Neuron (in vitro differentiated cells): Measurements from ENCODE around the gene NTHL1.

Source experiments
- H2AFZ ChIP-seq: one replicate; pipeline ENCODE4 v1.6.1; 2013; ENCODE audit warnings: low read depth, mild to moderate bottlenecking, inconsistent platforms, low read length, moderate library complexity
- H3K27me3 ChIP-seq: one replicate; pipeline ENCODE4 v1.6.1; 2013; ENCODE audit warnings: low read length; ENCODE audit not compliant: insufficient read depth
- H3K36me3 ChIP-seq: one replicate; pipeline ENCODE4 v1.6.1; 2013; ENCODE audit warnings: low read length; ENCODE audit not compliant: insufficient read depth
- H3K4me1 ChIP-seq: one replicate; pipeline ENCODE4 v1.6.1; 2013; ENCODE audit warnings: low read length; ENCODE audit not compliant: insufficient read depth
- H3K4me3 ChIP-seq: 2 replicates; pipeline ENCODE4 v1.5.1; 2013; ENCODE audit warnings: mild to moderate bottlenecking, low read length, moderate library complexity
- H3K9me3 ChIP-seq: one replicate; pipeline ENCODE4 v1.6.1; 2013; ENCODE audit warnings: low read length

NTHL1 gene

DNA sequence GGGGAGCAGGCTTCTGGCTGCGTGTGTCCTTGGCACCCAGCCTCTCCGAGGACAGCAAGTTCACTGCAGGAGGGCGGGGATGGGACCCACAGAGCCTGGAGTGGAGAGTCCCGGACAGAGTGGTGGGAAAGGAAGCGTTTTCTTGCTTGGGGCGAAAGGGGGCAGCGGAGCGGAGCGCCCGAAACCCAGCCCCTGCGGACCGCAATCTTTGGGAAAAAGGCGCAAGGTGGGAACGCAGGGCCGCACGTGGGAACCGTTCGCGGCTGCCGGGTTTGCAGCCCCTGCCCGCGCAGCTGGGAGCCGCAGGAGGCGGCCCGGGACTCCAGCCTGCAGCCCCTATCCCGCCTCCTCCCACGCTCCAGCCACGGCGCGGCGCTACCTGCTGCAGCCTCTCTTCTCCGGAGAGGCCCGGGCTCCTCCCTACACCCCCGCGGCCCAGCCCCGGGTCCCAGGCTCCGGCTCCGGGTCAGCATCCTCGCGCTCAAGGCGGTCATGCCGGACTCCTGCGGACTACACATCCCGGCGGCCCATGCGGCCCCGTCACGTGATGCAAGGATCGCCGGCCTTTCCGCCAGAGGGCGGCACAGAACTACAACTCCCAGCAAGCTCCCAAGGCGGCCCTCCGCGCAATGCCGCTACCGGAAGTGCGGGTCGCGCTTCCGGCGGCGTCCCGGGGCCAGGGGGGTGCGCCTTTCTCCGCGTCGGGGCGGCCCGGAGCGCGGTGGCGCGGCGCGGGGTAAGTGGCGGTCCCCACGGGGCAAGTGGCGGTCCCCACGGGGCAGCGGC, at the start of gene NTHL1, which contains the start of gene TSC2:
Gene NTHL1, minus strand, starts transcription at position 505 of the 786 bp plus-strand sequence. Its CDS starts 11 bp downstream, at position 494.
Gene TSC2, plus strand, starts transcription at position 656 of the 786 bp plus-strand sequence. CDS start 631 bp downstream, outside the sequence.
- no peaks in the 10 kb centered on the region for H3K27me3 ChIP-seq
- H3K9me3 ChIP-seq = no peaks in the 10 kb centered on the region
- peak within 1 kb of the TSS; percentile 89 for H2AFZ ChIP-seq
- H3K4me1 ChIP-seq = peaks cover 15% of the 10 kb centered on the region
- H3K36me3 ChIP-seq = peaks cover 17% of the 10 kb centered on the region
- peak within 1 kb of the TSS; percentile 84 for H3K4me3 ChIP-seq

DNA sequence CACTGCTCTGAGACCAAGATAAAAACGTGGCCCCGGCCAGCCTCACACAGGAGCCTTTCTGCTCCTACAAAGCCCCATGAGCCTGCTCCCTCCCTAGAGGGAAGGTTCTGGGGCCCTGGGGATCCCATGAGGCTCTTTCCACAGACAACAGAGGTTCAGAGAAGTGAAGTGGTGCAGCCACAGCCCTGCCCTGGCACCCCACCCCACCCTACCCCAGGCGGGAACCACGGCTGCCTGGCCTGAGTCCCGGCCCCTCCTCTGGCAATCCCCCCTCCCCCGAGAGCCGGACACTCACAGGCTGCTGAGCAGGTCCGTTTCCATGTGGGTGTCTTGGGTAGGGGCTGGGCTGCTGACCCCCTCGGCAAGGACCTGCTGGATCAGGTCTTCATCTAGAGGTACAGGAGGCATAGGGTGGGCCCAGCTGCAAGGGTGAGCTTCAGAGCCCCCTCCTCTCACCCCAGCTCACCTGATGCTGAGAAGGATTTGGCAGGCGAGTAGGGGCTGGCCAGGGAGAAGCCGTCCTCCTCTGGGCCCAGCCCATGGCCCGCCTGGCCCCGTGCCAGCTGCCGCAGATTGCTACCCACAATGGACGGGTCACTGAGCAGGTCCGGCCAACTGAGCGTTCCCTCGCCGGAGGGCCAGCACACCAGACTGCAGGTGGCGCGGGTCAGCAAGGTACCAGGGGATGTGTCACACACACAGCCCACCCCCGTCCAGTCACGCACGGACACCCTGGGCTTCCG, 49.4 kb upstream of the NTHL1 start:
- no peaks in the 10 kb centered on the region for H3K9me3 ChIP-seq
- no peak overlapping the region for H2AFZ ChIP-seq
- no peaks in the 10 kb centered on the region for H3K4me1 ChIP-seq
- H3K4me3 ChIP-seq = no peak overlapping the region
- no peaks in the 10 kb centered on the region for H3K27me3 ChIP-seq
- H3K36me3 ChIP-seq = peaks cover 57% of the 10 kb centered on the region

- Histone ChIP-seq H3K4me1 (no peaks in the 10 kb centered on the region), H2AFZ (no peak overlapping the region), H3K27me3 (no peaks in the 10 kb centered on the region), H3K4me3 (no peak overlapping the region), H3K36me3 (peaks cover 61% of the 10 kb centered on the region), H3K9me3 (no peaks in the 10 kb centered on the region)
Observed at GRCh38 chr16:2095918-2096582, 48.4 kb upstream of the NTHL1 start.

DNA sequence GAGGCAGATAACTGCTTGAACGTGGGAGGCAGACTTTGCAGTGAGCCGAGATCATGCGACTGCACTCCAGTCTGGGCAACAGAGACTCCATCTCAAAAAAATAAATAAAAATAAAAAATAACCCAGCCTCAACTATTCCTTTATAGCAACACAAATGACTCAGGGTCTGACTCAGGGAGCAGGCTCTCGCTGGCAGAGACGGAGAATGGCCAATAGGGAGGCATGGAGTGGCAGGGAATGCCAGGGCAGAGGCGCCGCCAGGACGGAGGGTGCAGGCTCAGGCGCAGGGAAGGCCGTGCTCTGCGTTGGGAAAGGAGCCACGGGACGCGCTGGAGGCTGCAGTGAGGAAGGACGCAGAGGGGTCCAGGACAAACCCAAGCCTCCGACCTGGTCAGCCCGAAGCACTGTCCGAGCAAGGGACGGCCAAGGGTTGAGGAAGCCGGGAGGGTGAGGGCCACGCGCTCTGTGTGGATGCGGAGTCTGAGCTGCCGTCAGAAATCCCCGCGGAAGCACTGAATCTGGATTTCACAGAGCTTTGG, 47.8 kb upstream of the NTHL1 start:
- Histone ChIP-seq H3K4me3 (no peak overlapping the region), H3K9me3 (no peaks in the 10 kb centered on the region), H3K27me3 (no peaks in the 10 kb centered on the region), H3K36me3 (peaks cover 62% of the 10 kb centered on the region), H3K4me1 (no peaks in the 10 kb centered on the region), H2AFZ (no peak overlapping the region)

DNA sequence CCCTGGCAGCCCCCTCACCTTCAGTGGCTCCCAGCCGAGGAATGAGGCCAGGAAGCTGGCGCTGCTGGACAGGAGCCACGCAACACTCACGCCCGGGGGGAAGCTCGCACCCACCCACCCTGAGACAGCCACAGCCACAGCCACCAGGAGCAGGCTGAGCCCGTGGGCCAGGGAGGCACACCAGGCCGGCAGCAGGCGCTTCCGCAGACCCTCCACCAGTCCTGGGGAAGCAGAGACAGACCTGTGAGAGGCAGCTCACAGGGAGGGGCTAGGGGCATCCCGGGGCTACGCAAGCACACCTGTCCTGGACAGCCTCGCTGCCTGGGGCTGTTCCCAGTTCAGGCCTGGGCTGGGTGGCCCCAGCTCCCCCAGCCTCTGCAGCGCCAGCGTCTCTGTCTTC, 46.2 kb upstream of the NTHL1 start:
- Histone ChIP-seq H2AFZ (no peak overlapping the region), H3K36me3 (peaks cover 66% of the 10 kb centered on the region), H3K4me3 (no peak overlapping the region), H3K4me1 (no peaks in the 10 kb centered on the region), H3K27me3 (no peaks in the 10 kb centered on the region), H3K9me3 (no peaks in the 10 kb centered on the region)

GRCh38 chr16:2092866-2093265, 45.2 kb upstream of the NTHL1 start:
- H3K27me3 ChIP-seq = no peaks in the 10 kb centered on the region
- peaks cover 75% of the 10 kb centered on the region for H3K36me3 ChIP-seq
- no peaks in the 10 kb centered on the region for H3K9me3 ChIP-seq
- no peak overlapping the region for H3K4me3 ChIP-seq
- no peak overlapping the region for H2AFZ ChIP-seq
- H3K4me1 ChIP-seq = no peaks in the 10 kb centered on the region

DNA sequence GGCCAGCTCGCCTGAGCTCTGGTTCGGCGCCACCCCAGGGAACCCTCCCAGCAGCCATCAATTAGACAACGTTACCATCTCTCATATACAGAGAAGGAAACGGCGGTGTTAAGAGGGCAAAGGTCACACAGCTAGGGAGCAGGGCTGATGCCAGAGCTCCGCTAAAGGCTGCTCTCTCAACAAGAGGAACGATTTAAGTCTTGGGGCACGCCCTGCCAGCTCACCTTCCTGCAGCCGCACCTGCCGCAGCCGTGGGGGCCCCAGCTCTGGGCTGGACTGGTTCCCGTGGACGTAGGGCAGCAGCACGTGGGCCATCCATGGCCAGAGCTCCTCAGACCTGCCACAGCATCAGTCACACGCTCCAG, 44.6 kb upstream of the NTHL1 start:
- Histone ChIP-seq H2AFZ (no peak overlapping the region), H3K9me3 (no peaks in the 10 kb centered on the region), H3K4me1 (no peaks in the 10 kb centered on the region), H3K27me3 (no peaks in the 10 kb centered on the region), H3K4me3 (no peak overlapping the region), H3K36me3 (peaks cover 73% of the 10 kb centered on the region)

- peaks cover 74% of the 10 kb centered on the region for H3K36me3 ChIP-seq
- no peaks in the 10 kb centered on the region for H3K9me3 ChIP-seq
- no peak overlapping the region for H3K4me3 ChIP-seq
Observed at GRCh38 chr16:2091547-2092255, 44.1 kb upstream of the NTHL1 start.

DNA sequence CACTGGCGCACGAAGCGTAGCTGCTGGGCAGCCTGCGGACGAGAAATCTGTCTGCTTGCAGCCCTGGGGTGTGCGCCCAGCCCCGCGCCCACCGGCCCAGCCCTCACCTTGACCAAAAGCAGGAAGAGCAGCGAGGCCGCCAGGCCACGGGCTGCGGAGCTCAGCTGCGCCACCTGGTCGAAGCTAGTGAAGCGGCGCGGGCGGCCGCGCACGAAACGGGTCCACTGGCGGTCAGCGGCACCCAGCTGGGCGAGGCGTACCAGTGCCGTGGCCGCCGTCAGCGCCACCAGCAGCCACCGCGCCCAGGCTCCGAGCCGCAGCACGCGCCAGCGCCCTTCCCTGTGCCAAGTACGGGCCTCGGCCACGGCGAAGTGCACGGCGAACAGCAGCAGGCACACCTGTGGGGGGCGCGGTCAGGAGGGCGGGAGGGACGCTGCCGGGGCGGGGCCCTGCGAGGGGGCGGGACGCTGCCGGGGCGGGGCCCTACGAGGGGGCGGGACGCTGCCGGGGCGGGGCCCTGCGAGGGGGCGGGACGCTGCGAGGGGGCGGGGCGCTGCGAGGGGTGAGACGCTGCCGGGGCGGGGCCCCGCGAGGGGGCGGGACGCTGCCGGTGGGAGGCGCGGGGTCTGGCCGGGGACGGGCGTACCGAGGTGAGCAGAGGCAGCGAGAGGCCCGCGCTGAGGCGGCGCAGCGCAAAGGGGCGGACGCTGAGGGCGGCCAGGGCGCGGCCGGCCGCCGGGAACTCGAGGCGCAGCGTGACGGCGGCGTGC, 43.3 kb upstream of the NTHL1 start:
- Histone ChIP-seq H2AFZ (no peak overlapping the region), H3K4me1 (no peaks in the 10 kb centered on the region), H3K4me3 (no peak overlapping the region), H3K9me3 (no peaks in the 10 kb centered on the region), H3K36me3 (peaks cover 78% of the 10 kb centered on the region), H3K27me3 (no peaks in the 10 kb centered on the region)

More at GRCh38 chr16:2091547-2092255, 44.1 kb upstream of the NTHL1 start:
- no peaks in the 10 kb centered on the region for H3K4me1 ChIP-seq
- no peak overlapping the region for H2AFZ ChIP-seq
- no peaks in the 10 kb centered on the region for H3K27me3 ChIP-seq

DNA sequence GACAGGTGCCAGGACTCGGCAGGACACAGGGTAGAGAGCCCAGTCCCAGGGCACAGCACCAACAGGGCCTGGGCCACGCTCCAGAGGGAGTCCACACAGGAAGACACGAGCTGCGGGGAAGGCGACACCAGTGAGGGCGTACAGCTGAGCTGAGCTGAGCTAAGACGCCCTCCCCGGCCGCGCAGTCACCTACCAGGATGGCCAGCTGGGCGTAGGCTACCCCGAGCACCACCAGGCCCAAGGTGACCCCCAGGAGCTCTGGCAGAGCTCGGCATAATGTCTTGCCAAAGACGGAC, 42.8 kb upstream of the NTHL1 start:
- no peaks in the 10 kb centered on the region for H3K4me1 ChIP-seq
- H2AFZ ChIP-seq = no peak overlapping the region
- H3K36me3 ChIP-seq = peaks cover 73% of the 10 kb centered on the region
- no peak overlapping the region for H3K4me3 ChIP-seq
- no peaks in the 10 kb centered on the region for H3K9me3 ChIP-seq
- H3K27me3 ChIP-seq = no peaks in the 10 kb centered on the region

DNA sequence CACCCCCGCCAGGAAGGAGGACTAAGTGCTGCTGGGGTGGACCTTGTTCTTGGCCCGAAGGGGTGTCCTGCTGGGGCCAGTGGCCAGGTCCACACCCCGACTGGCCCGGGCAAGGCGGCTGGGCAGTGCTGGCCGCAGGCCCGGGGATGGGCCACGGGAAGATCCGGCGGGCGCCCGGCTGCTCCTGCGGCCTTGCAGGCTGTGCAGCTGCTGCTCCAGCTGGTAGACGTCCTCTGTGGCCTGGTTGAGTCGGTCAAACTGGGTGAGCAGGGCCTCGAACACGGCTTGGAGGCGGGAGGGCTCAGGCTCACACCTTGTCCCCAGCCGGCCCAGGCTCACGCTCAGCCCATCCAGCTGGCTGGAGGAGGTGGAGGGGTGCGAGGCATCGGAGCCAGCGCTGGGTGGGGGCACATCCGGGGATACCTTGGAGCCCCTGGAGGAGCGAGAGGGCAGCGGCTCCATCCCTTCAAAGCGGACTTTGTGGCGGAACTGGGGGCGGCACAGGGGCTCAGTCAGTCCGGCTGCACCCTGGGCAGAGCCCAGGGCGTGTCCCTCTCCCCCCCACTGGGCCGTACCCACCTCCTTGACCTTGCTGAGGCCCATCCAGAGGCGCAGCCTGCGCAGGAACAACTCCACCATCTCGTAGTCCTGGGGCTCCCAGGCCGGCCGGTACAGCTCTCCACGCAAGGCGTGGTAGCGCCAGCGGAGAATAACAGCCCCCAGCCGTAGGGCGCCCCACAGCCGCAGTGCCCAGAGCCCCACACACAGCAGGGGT, 42.3 kb upstream of the NTHL1 start:
- Histone ChIP-seq H3K27me3 (no peaks in the 10 kb centered on the region), H3K4me1 (no peaks in the 10 kb centered on the region), H3K9me3 (no peaks in the 10 kb centered on the region), H2AFZ (no peak overlapping the region), H3K36me3 (peaks cover 74% of the 10 kb centered on the region), H3K4me3 (no peak overlapping the region)
